Liver (tissue), 9 donors: Measurements from ENCODE around the gene SPTBN5. TPM values are rescaled to one million over a fixed set of nuclear protein-coding genes. Genes with fewer than 3 reads are reported as not detected.

Experiments used
- DNase-seq: peaks from one replicate; pipeline ENCODE4 v3.0.0-alpha.2; 2017; ENCODE audit warnings: low spot score
- H3K27ac ChIP-seq, 2 donors: one replicate each; pipeline ENCODE4 v1.7.0; 2013; ENCODE audit warnings: inconsistent platforms in 2 of 2, low read length in 2 of 2, control low read depth in 1 of 2, low read depth in 1 of 2, mild to moderate bottlenecking in 1 of 2
- H3K27me3 ChIP-seq, 4 donors: one replicate each; pipeline versions ENCODE4 v1.6.1 to v1.7.0; 2013; ENCODE audit warnings: low read length in 3 of 4, inconsistent platforms in 1 of 4, mild to moderate bottlenecking in 1 of 4, moderate library complexity in 1 of 4; ENCODE audit not compliant: control insufficient read depth in 4 of 4, insufficient read depth in 4 of 4
- H3K36me3 ChIP-seq, 4 donors: one replicate each; pipeline versions ENCODE4 v1.6.1 to v1.7.0; 2013; ENCODE audit warnings: low read length in 3 of 4, mild to moderate bottlenecking in 3 of 4, low read depth in 1 of 4, moderate library complexity in 1 of 4; ENCODE audit not compliant: control insufficient read depth in 4 of 4, insufficient read depth in 3 of 4
- H3K4me1 ChIP-seq, 4 donors: one replicate each; pipeline versions ENCODE4 v1.6.1 to v1.7.0; 2013; ENCODE audit warnings: low read length in 3 of 4, mild to moderate bottlenecking in 3 of 4, moderate library complexity in 1 of 4; ENCODE audit not compliant: control insufficient read depth in 4 of 4, insufficient read depth in 4 of 4
- H3K4me3 ChIP-seq, 3 donors: one replicate each; pipeline versions ENCODE4 v1.6.1 to v1.7.0; 2013; ENCODE audit warnings: low read length in 3 of 3, control low read depth in 1 of 3, low read depth in 1 of 3, mild to moderate bottlenecking in 1 of 3
- H3K9ac ChIP-seq, 2 donors: one replicate each; pipeline ENCODE4 v1.7.0; 2013; ENCODE audit warnings: low read length in 2 of 2, mild to moderate bottlenecking in 2 of 2, moderate library complexity in 2 of 2, control low read depth in 1 of 2, low read depth in 1 of 2
- H3K9me3 ChIP-seq, 4 donors: one replicate each; pipeline versions ENCODE4 v1.6.1 to v1.7.0; 2013; ENCODE audit warnings: low read length in 3 of 4; ENCODE audit not compliant: control insufficient read depth in 4 of 4
- EGR1 ChIP-seq, 2 donors: IDR thresholded peaks; 2 replicates each; pipeline ENCODE4 v1.6.1; 2016 to 2018; ENCODE audit warnings: antibody characterized with exemption in 2 of 2, low read depth in 2 of 2
- FOXA1 ChIP-seq: IDR thresholded peaks from 2 replicates; pipeline ENCODE4 v1.6.1; 2016; ENCODE audit warnings: antibody characterized with exemption
- FOXA2 ChIP-seq: IDR thresholded peaks from 2 replicates; pipeline ENCODE4 v1.6.1; 2016; ENCODE audit warnings: antibody characterized with exemption
- GABPA ChIP-seq, 2 donors: IDR thresholded peaks in 1 of 2; conservative IDR thresholded peaks in 1 of 2; 2 replicates each; pipeline ENCODE4 v1.6.1; 2016; ENCODE audit warnings: antibody characterized with exemption in 2 of 2, mild to moderate bottlenecking in 1 of 2, moderate library complexity in 1 of 2
- HNF4A ChIP-seq, 2 donors: conservative IDR thresholded peaks; 2 replicates each; pipeline ENCODE4 v1.6.1; 2016; ENCODE audit warnings: antibody characterized with exemption in 2 of 2, mild to moderate bottlenecking in 2 of 2
- JUND ChIP-seq, 2 donors: IDR thresholded peaks; 2 replicates each; pipeline ENCODE4 v1.6.1; 2016; ENCODE audit warnings: antibody characterized with exemption in 2 of 2
- NR2F2 ChIP-seq: IDR thresholded peaks from 2 replicates; pipeline ENCODE4 v1.6.1; 2016; ENCODE audit warnings: antibody characterized with exemption
- RAD21 ChIP-seq, 2 donors: IDR thresholded peaks; 2 replicates each; pipeline ENCODE4 v1.6.1; 2016; ENCODE audit warnings: antibody characterized with exemption in 2 of 2, mild to moderate bottlenecking in 2 of 2
- RXRA ChIP-seq, 2 donors: IDR thresholded peaks; 2 replicates each; pipeline ENCODE4 v1.6.1; 2017 to 2018; ENCODE audit warnings: antibody characterized with exemption in 2 of 2, mild to moderate bottlenecking in 1 of 2
- SP1 ChIP-seq: IDR thresholded peaks from 2 replicates; pipeline ENCODE4 v1.6.1; 2018; ENCODE audit warnings: antibody characterized with exemption, mild to moderate bottlenecking
- TAF1 ChIP-seq: conservative IDR thresholded peaks from 2 replicates; pipeline ENCODE4 v1.6.1; 2016; ENCODE audit warnings: antibody characterized with exemption, mild to moderate bottlenecking
- YY1 ChIP-seq: IDR thresholded peaks from 2 replicates; pipeline ENCODE4 v1.6.1; 2016; ENCODE audit warnings: antibody characterized with exemption, mild to moderate bottlenecking
- WGBS: extraction: QIAGEN DNeasy Blood & Tissue Kit; methylation state at CpG from one replicate; pipeline ENCODE4 v1.1.7; 2013; 5-methylcytosine and 5-hydroxymethylcytosine counted together
- polyA plus RNA-seq, 2 donors: library from polyadenylated mRNA; stranded (reverse) in 1 of 2; unstranded in 1 of 2; fragments of 200-250 nt in 1 of 2; fragments of >200 nt in 1 of 2; fragmentation: Nextera tagmentation in 1 of 2; extraction: Ambion mirVana in 1 of 2; gene quantifications; one replicate each; pipeline versions ENCODE4 v1.2.1 to v1.2.3, GENCODE V29; 2013 to 2015
- total RNA-seq, 2 donors: library from RNA; depleted of rRNA; stranded (reverse); fragments of >200 nt; gene quantifications; one replicate each; pipeline ENCODE4 v1.2.3, GENCODE V29; 2014
- TF ChIP-seq, protein P1 (sequence below): IDR thresholded peaks from 2 replicates; pipeline ENCODE4 v1.6.1; 2016; ENCODE audit warnings: antibody characterized with exemption
- TF ChIP-seq, protein P2 (sequence below): fragments of 150-350 bp; IDR thresholded peaks from 2 replicates; pipeline ENCODE4 v1.5.1; 2017; ENCODE audit warnings: improper control_type of control experiment, low read depth, low read length; ENCODE audit not compliant: missing input control
- TF ChIP-seq, protein P3 (sequence below): IDR thresholded peaks from 2 replicates; pipeline ENCODE4 v1.6.1; 2016; ENCODE audit warnings: antibody characterized with exemption
- TF ChIP-seq, protein P4 (sequence below): IDR thresholded peaks from 2 replicates; pipeline ENCODE4 v1.6.1; 2016; ENCODE audit warnings: antibody characterized with exemption
- donor health status: healthy.
- donor health status: healthy.
- donor health status: healthy.
- donor health status: healthy.
- donor health status: healthy.

The SPTBN5 gene
- total and polyA plus RNA-seq, 4 donors = 0.12 to 1.7 (median 0.17) TPM

DNA sequence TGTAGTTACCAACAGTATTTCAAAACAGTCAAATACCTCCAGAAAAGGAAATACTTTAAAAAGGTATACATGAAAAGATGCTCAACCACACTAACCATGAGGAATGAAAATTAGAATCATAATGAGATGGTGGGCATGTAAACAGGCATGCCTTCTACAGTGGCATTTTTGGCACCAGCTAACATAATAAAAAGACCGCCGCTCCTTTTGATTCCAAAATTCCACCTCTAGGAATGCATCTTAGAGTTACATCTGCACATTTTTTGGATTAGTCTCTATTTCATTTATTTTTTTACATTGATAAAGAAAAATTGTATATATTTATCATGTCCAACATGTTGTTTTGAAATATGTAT, 37.0 kb upstream of the SPTBN5 start:
- no peaks in the 10 kb centered on the region for H3K27me3 ChIP-seq
- TF ChIP-seq JUND (IDR thresholded peaks at IDR 0.05) (no peak), SP1 (no peak), RXRA (IDR thresholded peaks at IDR 0.05) (no peak)
- no peak overlapping the region for H3K9ac ChIP-seq
- 94% methylated on average over 2 of the region's 2 CpGs for WGBS
- H3K4me1 ChIP-seq = peaks cover 7 to 48% (median 44%) of the 10 kb centered on the region in 4 donors
- H3K4me3 ChIP-seq = no peak overlapping the region
- H3K36me3 ChIP-seq = no peaks in the 10 kb centered on the region
- no peak overlapping the region for H3K27ac ChIP-seq
- no peaks in the 10 kb centered on the region for H3K9me3 ChIP-seq
- DNase-seq = no peak

DNA sequence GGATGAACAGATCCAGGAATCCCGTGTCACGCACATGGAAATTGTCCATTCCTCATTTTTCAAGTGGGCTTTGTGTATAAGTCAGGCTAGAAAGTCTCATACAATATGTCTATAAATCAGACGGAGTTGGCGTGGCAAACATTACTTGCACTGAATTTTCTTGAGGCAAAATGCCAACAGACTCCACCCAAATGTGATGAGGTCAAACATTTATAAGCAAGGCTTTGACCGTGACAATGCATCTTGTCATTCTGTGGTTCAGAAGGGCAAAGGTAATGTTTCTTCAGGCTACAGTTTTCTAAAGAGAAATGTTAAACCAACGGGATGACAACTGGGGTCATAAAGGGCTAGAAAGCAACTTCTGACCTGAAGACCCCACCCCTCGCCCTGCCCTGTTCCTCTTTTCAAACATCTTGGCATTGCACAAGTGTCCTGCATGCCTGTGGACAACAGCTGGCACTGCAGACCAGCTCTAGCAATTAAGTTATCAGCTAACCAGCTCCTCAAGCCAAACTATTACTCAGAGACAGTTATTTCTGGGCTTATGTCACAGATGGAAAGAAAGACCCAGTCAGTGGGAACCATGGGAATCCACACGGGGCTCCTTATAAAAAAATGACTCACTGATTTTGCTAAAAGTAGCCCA, 36.5 kb upstream of the SPTBN5 start:
- 49% methylated on average over 8 of the region's 8 CpGs for WGBS
- H3K27me3 ChIP-seq = no peaks in the 10 kb centered on the region
- no peaks in the 10 kb centered on the region for H3K36me3 ChIP-seq
- no peak overlapping the region for H3K27ac ChIP-seq
- TF ChIP-seq NR2F2 = peak; percentile 70
- TF ChIP-seq JUND (IDR thresholded peaks at IDR 0.05) = peak; percentile 7 to 9
- no peak for TF ChIP-seq YY1
- no peak for TF ChIP-seq FOXA2
- no peak for TF ChIP-seq TAF1
- TF ChIP-seq, protein P1, sequence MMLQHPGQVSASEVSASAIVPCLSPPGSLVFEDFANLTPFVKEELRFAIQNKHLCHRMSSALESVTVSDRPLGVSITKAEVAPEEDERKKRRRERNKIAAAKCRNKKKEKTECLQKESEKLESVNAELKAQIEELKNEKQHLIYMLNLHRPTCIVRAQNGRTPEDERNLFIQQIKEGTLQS = no peak
- peak; percentile 53 to 69 for TF ChIP-seq HNF4A (conservative IDR thresholded peaks at IDR 0.05)
- TF ChIP-seq RXRA (IDR thresholded peaks at IDR 0.05) = peak; percentile 58 to 68
- peak; percentile 53 to 60 for TF ChIP-seq RAD21 (IDR thresholded peaks at IDR 0.05)
- TF ChIP-seq SP1 = peak; percentile 43
- no peak for TF ChIP-seq GABPA (IDR thresholded peaks at IDR 0.05 in 1 of 2, conservative IDR thresholded peaks at IDR 0.05 in 1 of 2)
- TF ChIP-seq, protein P2, sequence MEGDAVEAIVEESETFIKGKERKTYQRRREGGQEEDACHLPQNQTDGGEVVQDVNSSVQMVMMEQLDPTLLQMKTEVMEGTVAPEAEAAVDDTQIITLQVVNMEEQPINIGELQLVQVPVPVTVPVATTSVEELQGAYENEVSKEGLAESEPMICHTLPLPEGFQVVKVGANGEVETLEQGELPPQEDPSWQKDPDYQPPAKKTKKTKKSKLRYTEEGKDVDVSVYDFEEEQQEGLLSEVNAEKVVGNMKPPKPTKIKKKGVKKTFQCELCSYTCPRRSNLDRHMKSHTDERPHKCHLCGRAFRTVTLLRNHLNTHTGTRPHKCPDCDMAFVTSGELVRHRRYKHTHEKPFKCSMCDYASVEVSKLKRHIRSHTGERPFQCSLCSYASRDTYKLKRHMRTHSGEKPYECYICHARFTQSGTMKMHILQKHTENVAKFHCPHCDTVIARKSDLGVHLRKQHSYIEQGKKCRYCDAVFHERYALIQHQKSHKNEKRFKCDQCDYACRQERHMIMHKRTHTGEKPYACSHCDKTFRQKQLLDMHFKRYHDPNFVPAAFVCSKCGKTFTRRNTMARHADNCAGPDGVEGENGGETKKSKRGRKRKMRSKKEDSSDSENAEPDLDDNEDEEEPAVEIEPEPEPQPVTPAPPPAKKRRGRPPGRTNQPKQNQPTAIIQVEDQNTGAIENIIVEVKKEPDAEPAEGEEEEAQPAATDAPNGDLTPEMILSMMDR = peak; percentile 23
- TF ChIP-seq, protein P3, sequence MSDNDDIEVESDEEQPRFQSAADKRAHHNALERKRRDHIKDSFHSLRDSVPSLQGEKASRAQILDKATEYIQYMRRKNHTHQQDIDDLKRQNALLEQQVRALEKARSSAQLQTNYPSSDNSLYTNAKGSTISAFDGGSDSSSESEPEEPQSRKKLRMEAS = no peak
- no peaks in the 10 kb centered on the region for H3K9me3 ChIP-seq
- H3K4me3 ChIP-seq = no peak overlapping the region
- no peak for DNase-seq
- H3K9ac ChIP-seq = no peak overlapping the region
- H3K4me1 ChIP-seq = peaks cover 7 to 48% (median 44%) of the 10 kb centered on the region in 4 donors

DNA sequence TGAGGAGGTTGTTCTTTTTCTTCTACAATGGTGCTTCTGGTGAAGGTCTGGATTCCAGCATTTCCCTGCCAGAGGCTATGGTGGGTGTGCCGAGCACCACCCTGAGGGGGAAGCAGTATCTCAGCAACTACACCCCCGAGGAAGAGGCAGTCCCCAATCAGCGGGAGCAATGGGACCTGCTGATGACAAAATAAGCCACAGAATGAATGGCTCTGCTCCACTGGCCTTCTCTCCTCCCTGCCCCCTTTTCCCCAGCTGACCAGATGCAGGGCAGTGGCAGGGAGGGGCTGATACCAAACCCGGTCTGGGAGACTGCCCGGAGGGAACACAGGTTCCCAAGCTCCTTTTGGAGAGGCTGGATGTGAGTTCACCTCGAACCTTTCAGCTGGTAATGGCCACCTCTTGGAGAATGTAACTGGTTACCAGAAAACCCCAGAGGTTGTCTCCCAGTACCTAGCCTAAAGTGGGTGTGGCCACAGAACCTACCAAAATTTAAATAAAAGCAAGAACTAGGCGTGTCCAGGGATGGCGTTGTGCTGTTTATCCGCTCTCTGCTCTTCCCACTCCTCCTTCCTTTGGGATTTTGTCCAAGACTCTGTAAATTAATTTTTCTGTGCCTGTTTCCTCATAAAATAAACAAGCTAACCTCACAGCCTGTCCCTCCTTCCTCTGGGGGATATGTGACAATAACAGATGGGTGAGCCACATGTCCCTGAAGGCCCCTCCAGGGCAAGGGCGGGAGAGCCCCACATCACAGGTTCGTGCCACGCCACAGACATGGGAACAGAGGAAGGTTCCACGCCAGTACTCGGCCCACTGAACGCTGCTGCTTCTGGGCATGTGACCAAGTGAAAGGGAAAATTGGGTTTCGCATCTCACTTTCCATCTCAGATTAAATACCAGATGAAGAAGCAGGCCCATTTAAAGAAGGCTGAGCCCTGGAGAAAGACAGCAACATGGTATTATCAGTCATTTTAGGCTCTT, 35.1 kb upstream of the SPTBN5 start:
- no peaks in the 10 kb centered on the region for H3K36me3 ChIP-seq
- peaks cover 7 to 48% (median 44%) of the 10 kb centered on the region in 4 donors for H3K4me1 ChIP-seq
- WGBS = 68% methylated on average over 16 of the region's 16 CpGs
- no peaks in the 10 kb centered on the region for H3K9me3 ChIP-seq
- no peak overlapping the region for H3K4me3 ChIP-seq
- no peak for DNase-seq
- H3K27ac ChIP-seq = peak overlapping the region; percentile 1 to 49
- H3K9ac ChIP-seq = no peak overlapping the region
- H3K27me3 ChIP-seq = no peaks in the 10 kb centered on the region
- no peak for TF ChIP-seq RAD21 (IDR thresholded peaks at IDR 0.05)
- TF ChIP-seq FOXA1 = no peak
- TF ChIP-seq, protein P1 = no peak
- no peak for TF ChIP-seq RXRA (IDR thresholded peaks at IDR 0.05)
- no peak for TF ChIP-seq NR2F2
- no peak for TF ChIP-seq HNF4A (conservative IDR thresholded peaks at IDR 0.05)
- TF ChIP-seq, protein P2 = no peak
- no peak for TF ChIP-seq FOXA2
- TF ChIP-seq GABPA (IDR thresholded peaks at IDR 0.05 in 1 of 2, conservative IDR thresholded peaks at IDR 0.05 in 1 of 2) = no peak
- TF ChIP-seq, protein P4, sequence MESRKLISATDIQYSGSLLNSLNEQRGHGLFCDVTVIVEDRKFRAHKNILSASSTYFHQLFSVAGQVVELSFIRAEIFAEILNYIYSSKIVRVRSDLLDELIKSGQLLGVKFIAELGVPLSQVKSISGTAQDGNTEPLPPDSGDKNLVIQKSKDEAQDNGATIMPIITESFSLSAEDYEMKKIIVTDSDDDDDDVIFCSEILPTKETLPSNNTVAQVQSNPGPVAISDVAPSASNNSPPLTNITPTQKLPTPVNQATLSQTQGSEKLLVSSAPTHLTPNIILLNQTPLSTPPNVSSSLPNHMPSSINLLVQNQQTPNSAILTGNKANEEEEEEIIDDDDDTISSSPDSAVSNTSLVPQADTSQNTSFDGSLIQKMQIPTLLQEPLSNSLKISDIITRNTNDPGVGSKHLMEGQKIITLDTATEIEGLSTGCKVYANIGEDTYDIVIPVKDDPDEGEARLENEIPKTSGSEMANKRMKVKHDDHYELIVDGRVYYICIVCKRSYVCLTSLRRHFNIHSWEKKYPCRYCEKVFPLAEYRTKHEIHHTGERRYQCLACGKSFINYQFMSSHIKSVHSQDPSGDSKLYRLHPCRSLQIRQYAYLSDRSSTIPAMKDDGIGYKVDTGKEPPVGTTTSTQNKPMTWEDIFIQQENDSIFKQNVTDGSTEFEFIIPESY = no peak
- no peak for TF ChIP-seq JUND (IDR thresholded peaks at IDR 0.05)
- TF ChIP-seq SP1 = no peak
- TF ChIP-seq, protein P3 = no peak
- TF ChIP-seq EGR1 (IDR thresholded peaks at IDR 0.05; ENCODE audit: low read depth in 2 of 2) = no peak
